HCT116 (cell line): ENCODE data around the gene CYGB. TPM values are rescaled to one million over a fixed set of nuclear protein-coding genes. Genes with fewer than 3 reads are reported as not detected.

Experiments
- ATAC-seq: fragments of 200-7000 bp; cut with Tn5 transposase; 2 replicates; pipeline ENCODE4 v1.9.1; 2020; ENCODE audit warnings: mild to moderate bottlenecking, moderate library complexity
- BruUV-seq: library from RNA; stranded (reverse); fragments of 400-500 nt; replicated peaks from 2 replicates; lab custom pipeline; 2021; lab: Mats Ljungman, UMichigan
- CTCF ChIA-PET: fragments of 300-600 bp; sonication (Branson Sonifier 250); formaldehyde crosslinking; loops from one replicate; lab custom pipeline; 2021; ENCODE audit warnings: antibody characterized with exemption; lab: Charles Lee
- POLR2A ChIA-PET: fragments of 300-600, 350-600 bp; sonication (Branson Sonifier 250); formaldehyde crosslinking; loops from one replicate; lab custom pipeline; 2021; ENCODE audit warnings: antibody characterized with exemption; lab: Charles Lee
- RAD21 ChIA-PET, 2 experiments: fragments of 300-600 bp; sonication (Branson Sonifier 250); formaldehyde crosslinking; loops; one replicate each; lab custom pipeline; 2023; ENCODE audit warnings: low total read pairs in 2 of 2; ENCODE audit not compliant: uncharacterized antibody in 2 of 2, unreplicated experiment in 2 of 2, low non-redundant PET in 1 of 2; lab: Charles Lee
- DNase-seq: peaks from one replicate; pipeline ENCODE4 v3.0.0-alpha.2; 2010; ENCODE audit warnings: low read depth, low spot score
- H2AFZ ChIP-seq: fragments of 200-600 bp; shearing (Covaris generic), sonication (generic); 2 replicates; pipeline ENCODE4 v1.6.1; 2017; ENCODE audit warnings: low read depth, mixed run types, mixed read lengths, antibody characterized with exemption, low read length; ENCODE audit not compliant: poor library complexity, severe bottlenecking
- H3K27ac ChIP-seq: 2 replicates; pipeline ENCODE4 v1.5.1; 2012; ENCODE audit warnings: low read depth, low read length
- H3K27me3 ChIP-seq: fragments of 200-600 bp; sonication (generic); 2 replicates; pipeline ENCODE4 v1.6.1; 2016; ENCODE audit warnings: mixed run types, low read length, mixed read lengths; ENCODE audit not compliant: insufficient read depth
- H3K36me3 ChIP-seq, 2 experiments: fragments of 200-500 bp in 1 of 2; fragments of 200-600 bp in 1 of 2; sonication (Bioruptor generic) in 1 of 2; sonication (generic) in 1 of 2; 2 replicates each; pipeline versions ENCODE4 v1.5.1 to v1.6.1; 2014 to 2016; ENCODE audit warnings: low read length in 2 of 2, inconsistent platforms in 1 of 2, mixed read lengths in 1 of 2, mixed run types in 1 of 2; ENCODE audit not compliant: insufficient read depth in 2 of 2, control insufficient read depth in 1 of 2
- H3K4me1 ChIP-seq, 2 experiments: fragments of 200-600 bp in 1 of 2; sonication (generic) in 1 of 2; 2 replicates each; pipeline versions ENCODE4 v1.5.1 to v1.6.1; 2012 to 2017; ENCODE audit warnings: low read length in 2 of 2, inconsistent platforms in 1 of 2, mild to moderate bottlenecking in 1 of 2, mixed read lengths in 1 of 2, mixed run types in 1 of 2, moderate library complexity in 1 of 2; ENCODE audit not compliant: insufficient read depth in 2 of 2, control insufficient read depth in 1 of 2
- H3K4me2 ChIP-seq: fragments of 200-600 bp; sonication (generic); 2 replicates; pipeline ENCODE4 v1.6.1; 2017; ENCODE audit warnings: mixed run types, low read length, mixed read lengths
- H3K4me3 ChIP-seq, 2 experiments: fragments of 200-600 bp in 1 of 2; sonication (generic) in 1 of 2; replicated peaks in 1 of 2; 2 replicates each; pipeline ENCODE4 v1.5.1; 2011 to 2016; ENCODE audit warnings: low read length in 2 of 2, control low read depth in 1 of 2, low read depth in 1 of 2, mild to moderate bottlenecking in 1 of 2, mixed read lengths in 1 of 2, mixed run types in 1 of 2
- H3K79me2 ChIP-seq: fragments of 200-600 bp; sonication (generic); 2 replicates; pipeline ENCODE4 v1.6.1; 2017; ENCODE audit warnings: mild to moderate bottlenecking, mixed run types, low read length, moderate library complexity, mixed read lengths; ENCODE audit not compliant: insufficient read depth
- H3K9ac ChIP-seq: fragments of 200-600 bp; sonication (generic); 2 replicates; pipeline ENCODE4 v1.6.1; 2016; ENCODE audit warnings: low read length, mixed read lengths
- H3K9me2 ChIP-seq: fragments of 200-600 bp; sonication (generic), shearing (Covaris generic); 2 replicates; pipeline ENCODE4 v1.6.1; 2017; ENCODE audit warnings: mixed run types, mild to moderate bottlenecking, moderate library complexity; ENCODE audit not compliant: insufficient read depth
- H3K9me3 ChIP-seq, 2 experiments: fragments of 200-500 bp in 1 of 2; fragments of 200-600 bp in 1 of 2; sonication (Bioruptor generic) in 1 of 2; sonication (generic) in 1 of 2; 2 replicates each; pipeline ENCODE4 v1.6.1; 2014 to 2017; ENCODE audit warnings: low read length in 2 of 2, mixed read lengths in 2 of 2, inconsistent platforms in 1 of 2, low read depth in 1 of 2, mild to moderate bottlenecking in 1 of 2, mixed run types in 1 of 2, moderate library complexity in 1 of 2; ENCODE audit not compliant: control insufficient read depth in 1 of 2, insufficient read depth in 1 of 2
- H4K20me1 ChIP-seq: fragments of 200-600 bp; sonication (generic), shearing (Covaris generic); 2 replicates; pipeline ENCODE4 v1.6.1; 2017; ENCODE audit warnings: mixed run types, mild to moderate bottlenecking, moderate library complexity; ENCODE audit not compliant: insufficient read depth
- CEBPB ChIP-seq: IDR thresholded peaks from 2 replicates; pipeline ENCODE4 v1.6.1; 2012; ENCODE audit warnings: low read depth
- EGR1 ChIP-seq: IDR thresholded peaks from 2 replicates; pipeline ENCODE4 v1.6.1; 2012; ENCODE audit warnings: low read depth
- EZH2 ChIP-seq: fragments of 200-600 bp; sonication (generic); IDR thresholded peaks from 2 replicates; pipeline ENCODE4 v1.6.1; 2017; ENCODE audit warnings: antibody characterized with exemption, mixed run types
- EZH2phosphoT487 ChIP-seq: fragments of 200-600 bp; IDR thresholded peaks from 2 replicates; pipeline ENCODE4 v1.6.1; 2018; ENCODE audit warnings: antibody characterized with exemption, borderline replicate concordance
- FOSL1 ChIP-seq: IDR thresholded peaks from 2 replicates; pipeline ENCODE4 v1.6.1; 2012; ENCODE audit warnings: low read depth
- JUND ChIP-seq: IDR thresholded peaks from 2 replicates; pipeline ENCODE4 v1.6.1; 2012
- POLR2A ChIP-seq: IDR thresholded peaks from 2 replicates; pipeline ENCODE4 v1.7.0; 2011; ENCODE audit warnings: borderline replicate concordance; ENCODE audit not compliant: insufficient read depth, insufficient read length; ENCODE audit errors: extremely low read depth
- POLR2AphosphoS5 ChIP-seq: IDR thresholded peaks from 2 replicates; pipeline ENCODE4 v1.6.1; 2011; ENCODE audit warnings: mild to moderate bottlenecking, low read depth, low read length, moderate library complexity
- RAD21 ChIP-seq: IDR thresholded peaks from 2 replicates; pipeline ENCODE4 v1.6.1; 2012; ENCODE audit warnings: low read depth, mild to moderate bottlenecking
- SIN3A ChIP-seq: IDR thresholded peaks from 2 replicates; pipeline ENCODE4 v1.6.1; 2012; ENCODE audit warnings: low read depth
- SP1 ChIP-seq: IDR thresholded peaks from 2 replicates; pipeline ENCODE4 v1.6.1; 2012; ENCODE audit warnings: low read depth
- SRF ChIP-seq: IDR thresholded peaks from 2 replicates; pipeline ENCODE4 v1.6.1; 2012; ENCODE audit warnings: low read depth
- TCF7L2 ChIP-seq: IDR thresholded peaks from 2 replicates; pipeline ENCODE4 v1.7.0; 2011; ENCODE audit warnings: borderline replicate concordance, inconsistent platforms; ENCODE audit not compliant: insufficient read depth, insufficient read length; ENCODE audit errors: extremely low read depth
- ZFX ChIP-seq: fragments of 450-650 bp; IDR thresholded peaks from 2 replicates; pipeline ENCODE4 v1.6.1; 2017
- intact Hi-C: fragments of 100-400 bp; cut with micrococcal nuclease; formaldehyde crosslinking; loops from 2 replicates; pipeline ENCODE4 v1.10.0; 2022
- total RNA-seq: library from RNA; stranded (reverse); gene quantifications from one replicate; pipeline ENCODE4 v1.2.1, GENCODE V29; 2021; ENCODE audit not compliant: unreplicated experiment
- TF ChIP-seq, protein P1 (sequence below): IDR thresholded peaks from 2 replicates; pipeline ENCODE4 v1.6.1; 2012
- TF ChIP-seq, protein P2 (sequence below): IDR thresholded peaks from 2 replicates; pipeline ENCODE4 v1.6.1; 2012; ENCODE audit warnings: low read depth

Gene CYGB
- total RNA-seq, 1 experiment from 2014 or later = 0.66 TPM

DNA sequence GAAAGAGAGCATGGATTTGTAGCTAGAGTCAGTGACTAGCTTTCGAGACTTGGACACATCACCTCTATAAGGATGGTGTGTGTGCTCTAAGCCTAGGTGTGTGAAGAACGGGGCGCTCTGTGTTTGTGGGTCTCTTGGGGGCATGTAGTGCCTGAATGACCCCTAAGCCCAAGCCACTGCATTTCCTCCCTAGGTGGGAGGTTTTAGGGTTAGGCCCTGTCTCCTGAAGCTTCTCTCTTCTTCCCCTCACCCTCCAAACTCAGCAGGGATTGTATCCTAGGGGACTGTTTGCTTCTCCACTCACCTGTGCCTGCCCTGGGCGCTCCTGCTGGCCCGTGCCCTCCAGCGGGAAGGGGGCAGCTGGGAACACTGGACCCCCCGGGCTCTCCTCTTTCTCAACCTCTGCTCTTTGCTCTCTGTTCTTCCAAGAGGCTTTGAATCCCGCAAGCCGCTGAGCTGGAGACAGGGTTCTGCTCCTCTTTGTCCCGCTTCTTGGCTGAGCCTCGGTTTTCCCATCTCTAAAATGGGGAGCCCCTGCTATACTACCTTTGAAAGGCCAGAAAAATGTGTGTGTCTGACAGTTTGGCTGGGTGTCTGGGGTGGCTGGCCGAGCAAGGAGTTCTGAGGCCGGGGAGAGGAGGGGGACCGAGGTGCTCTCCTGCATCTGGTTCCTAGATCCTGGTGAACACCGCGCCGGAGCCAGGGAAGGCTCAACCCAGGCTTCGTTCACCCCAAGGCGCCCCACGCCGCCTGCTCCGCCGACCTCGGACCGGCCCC lies 810 bp downstream of the CYGB start:
- Histone ChIP-seq H4K20me1 (no peaks in the 10 kb centered on the region), H3K4me3 (no peak overlapping the region), H3K4me1 (peaks cover 8 to 16% of the 10 kb centered on the region in 2 experiments), H3K36me3 (no peaks in the 10 kb centered on the region), H3K27me3 (no peaks in the 10 kb centered on the region)
- ChIA-PET POLR2A (interaction anchor here (1.3 kb wide), 1 partner anchor 21 kb away, joined by 4 read pairs; no protein-coding TSS in a partner anchor), CTCF (interaction anchor here (2.2 kb wide), 1 partner anchor 13 kb away, joined by 8 read pairs; no protein-coding TSS in a partner anchor)
- no peak for ATAC-seq
- TF ChIP-seq JUND (no peak), FOSL1 (no peak), EZH2phosphoT487 (no peak), POLR2A (no peak), SIN3A (no peak), SRF (no peak), EGR1 (no peak), POLR2AphosphoS5 (no peak), RAD21 (no peak), SP1 (no peak), CEBPB (no peak), TCF7L2 (no peak), EZH2 (no peak), ZFX (no peak)
- TF ChIP-seq, protein P1, sequence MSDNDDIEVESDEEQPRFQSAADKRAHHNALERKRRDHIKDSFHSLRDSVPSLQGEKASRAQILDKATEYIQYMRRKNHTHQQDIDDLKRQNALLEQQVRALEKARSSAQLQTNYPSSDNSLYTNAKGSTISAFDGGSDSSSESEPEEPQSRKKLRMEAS = no peak
- TF ChIP-seq, protein P2, sequence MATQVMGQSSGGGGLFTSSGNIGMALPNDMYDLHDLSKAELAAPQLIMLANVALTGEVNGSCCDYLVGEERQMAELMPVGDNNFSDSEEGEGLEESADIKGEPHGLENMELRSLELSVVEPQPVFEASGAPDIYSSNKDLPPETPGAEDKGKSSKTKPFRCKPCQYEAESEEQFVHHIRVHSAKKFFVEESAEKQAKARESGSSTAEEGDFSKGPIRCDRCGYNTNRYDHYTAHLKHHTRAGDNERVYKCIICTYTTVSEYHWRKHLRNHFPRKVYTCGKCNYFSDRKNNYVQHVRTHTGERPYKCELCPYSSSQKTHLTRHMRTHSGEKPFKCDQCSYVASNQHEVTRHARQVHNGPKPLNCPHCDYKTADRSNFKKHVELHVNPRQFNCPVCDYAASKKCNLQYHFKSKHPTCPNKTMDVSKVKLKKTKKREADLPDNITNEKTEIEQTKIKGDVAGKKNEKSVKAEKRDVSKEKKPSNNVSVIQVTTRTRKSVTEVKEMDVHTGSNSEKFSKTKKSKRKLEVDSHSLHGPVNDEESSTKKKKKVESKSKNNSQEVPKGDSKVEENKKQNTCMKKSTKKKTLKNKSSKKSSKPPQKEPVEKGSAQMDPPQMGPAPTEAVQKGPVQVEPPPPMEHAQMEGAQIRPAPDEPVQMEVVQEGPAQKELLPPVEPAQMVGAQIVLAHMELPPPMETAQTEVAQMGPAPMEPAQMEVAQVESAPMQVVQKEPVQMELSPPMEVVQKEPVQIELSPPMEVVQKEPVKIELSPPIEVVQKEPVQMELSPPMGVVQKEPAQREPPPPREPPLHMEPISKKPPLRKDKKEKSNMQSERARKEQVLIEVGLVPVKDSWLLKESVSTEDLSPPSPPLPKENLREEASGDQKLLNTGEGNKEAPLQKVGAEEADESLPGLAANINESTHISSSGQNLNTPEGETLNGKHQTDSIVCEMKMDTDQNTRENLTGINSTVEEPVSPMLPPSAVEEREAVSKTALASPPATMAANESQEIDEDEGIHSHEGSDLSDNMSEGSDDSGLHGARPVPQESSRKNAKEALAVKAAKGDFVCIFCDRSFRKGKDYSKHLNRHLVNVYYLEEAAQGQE = no peak
- TF ChIP-seq, all 23 proteins: peak for 0
- Histone ChIP-seq H3K9ac (no peak overlapping the region), H3K9me2 (no peaks in the 10 kb centered on the region), H3K79me2 (no peaks in the 10 kb centered on the region), H3K4me2 (no peak overlapping the region), H3K9me3 (no peaks in the 10 kb centered on the region), H2AFZ (no peak overlapping the region), H3K27ac (no peak overlapping the region)
- no peak for DNase-seq
- no TSS peak for BruUV-seq
- intact Hi-C loops = no loop called here
- RAD21 ChIA-PET = no interaction called here
